Liver (tissue), 9 donors: Measurements from ENCODE around the gene NPTN. TPM values are rescaled to one million over a fixed set of nuclear protein-coding genes. Genes with fewer than 3 reads are reported as not detected.

Experiments used
- DNase-seq: peaks from one replicate; pipeline ENCODE4 v3.0.0-alpha.2; 2017; ENCODE audit warnings: low spot score
- H3K27ac ChIP-seq, 2 donors: one replicate each; pipeline ENCODE4 v1.7.0; 2013; ENCODE audit warnings: inconsistent platforms in 2 of 2, low read length in 2 of 2, control low read depth in 1 of 2, low read depth in 1 of 2, mild to moderate bottlenecking in 1 of 2
- H3K27me3 ChIP-seq, 4 donors: one replicate each; pipeline versions ENCODE4 v1.6.1 to v1.7.0; 2013; ENCODE audit warnings: low read length in 3 of 4, inconsistent platforms in 1 of 4, mild to moderate bottlenecking in 1 of 4, moderate library complexity in 1 of 4; ENCODE audit not compliant: control insufficient read depth in 4 of 4, insufficient read depth in 4 of 4
- H3K36me3 ChIP-seq, 4 donors: one replicate each; pipeline versions ENCODE4 v1.6.1 to v1.7.0; 2013; ENCODE audit warnings: low read length in 3 of 4, mild to moderate bottlenecking in 3 of 4, low read depth in 1 of 4, moderate library complexity in 1 of 4; ENCODE audit not compliant: control insufficient read depth in 4 of 4, insufficient read depth in 3 of 4
- H3K4me1 ChIP-seq, 4 donors: one replicate each; pipeline versions ENCODE4 v1.6.1 to v1.7.0; 2013; ENCODE audit warnings: low read length in 3 of 4, mild to moderate bottlenecking in 3 of 4, moderate library complexity in 1 of 4; ENCODE audit not compliant: control insufficient read depth in 4 of 4, insufficient read depth in 4 of 4
- H3K4me3 ChIP-seq, 3 donors: one replicate each; pipeline versions ENCODE4 v1.6.1 to v1.7.0; 2013; ENCODE audit warnings: low read length in 3 of 3, control low read depth in 1 of 3, low read depth in 1 of 3, mild to moderate bottlenecking in 1 of 3
- H3K9ac ChIP-seq, 2 donors: one replicate each; pipeline ENCODE4 v1.7.0; 2013; ENCODE audit warnings: low read length in 2 of 2, mild to moderate bottlenecking in 2 of 2, moderate library complexity in 2 of 2, control low read depth in 1 of 2, low read depth in 1 of 2
- H3K9me3 ChIP-seq, 4 donors: one replicate each; pipeline versions ENCODE4 v1.6.1 to v1.7.0; 2013; ENCODE audit warnings: low read length in 3 of 4; ENCODE audit not compliant: control insufficient read depth in 4 of 4
- EGR1 ChIP-seq, 2 donors: IDR thresholded peaks; 2 replicates each; pipeline ENCODE4 v1.6.1; 2016 to 2018; ENCODE audit warnings: antibody characterized with exemption in 2 of 2, low read depth in 2 of 2
- FOXA1 ChIP-seq: IDR thresholded peaks from 2 replicates; pipeline ENCODE4 v1.6.1; 2016; ENCODE audit warnings: antibody characterized with exemption
- FOXA2 ChIP-seq: IDR thresholded peaks from 2 replicates; pipeline ENCODE4 v1.6.1; 2016; ENCODE audit warnings: antibody characterized with exemption
- GABPA ChIP-seq, 2 donors: IDR thresholded peaks in 1 of 2; conservative IDR thresholded peaks in 1 of 2; 2 replicates each; pipeline ENCODE4 v1.6.1; 2016; ENCODE audit warnings: antibody characterized with exemption in 2 of 2, mild to moderate bottlenecking in 1 of 2, moderate library complexity in 1 of 2
- HNF4A ChIP-seq, 2 donors: conservative IDR thresholded peaks; 2 replicates each; pipeline ENCODE4 v1.6.1; 2016; ENCODE audit warnings: antibody characterized with exemption in 2 of 2, mild to moderate bottlenecking in 2 of 2
- HNF4G ChIP-seq: IDR thresholded peaks from 2 replicates; pipeline ENCODE4 v1.6.1; 2016; ENCODE audit warnings: antibody characterized with exemption
- JUND ChIP-seq, 2 donors: IDR thresholded peaks; 2 replicates each; pipeline ENCODE4 v1.6.1; 2016; ENCODE audit warnings: antibody characterized with exemption in 2 of 2
- NR2F2 ChIP-seq: IDR thresholded peaks from 2 replicates; pipeline ENCODE4 v1.6.1; 2016; ENCODE audit warnings: antibody characterized with exemption
- RAD21 ChIP-seq, 2 donors: IDR thresholded peaks; 2 replicates each; pipeline ENCODE4 v1.6.1; 2016; ENCODE audit warnings: antibody characterized with exemption in 2 of 2, mild to moderate bottlenecking in 2 of 2
- RXRA ChIP-seq, 2 donors: IDR thresholded peaks; 2 replicates each; pipeline ENCODE4 v1.6.1; 2017 to 2018; ENCODE audit warnings: antibody characterized with exemption in 2 of 2, mild to moderate bottlenecking in 1 of 2
- SP1 ChIP-seq: IDR thresholded peaks from 2 replicates; pipeline ENCODE4 v1.6.1; 2018; ENCODE audit warnings: antibody characterized with exemption, mild to moderate bottlenecking
- TAF1 ChIP-seq: conservative IDR thresholded peaks from 2 replicates; pipeline ENCODE4 v1.6.1; 2016; ENCODE audit warnings: antibody characterized with exemption, mild to moderate bottlenecking
- YY1 ChIP-seq: IDR thresholded peaks from 2 replicates; pipeline ENCODE4 v1.6.1; 2016; ENCODE audit warnings: antibody characterized with exemption, mild to moderate bottlenecking
- WGBS: extraction: QIAGEN DNeasy Blood & Tissue Kit; methylation state at CpG from one replicate; pipeline ENCODE4 v1.1.7; 2013; 5-methylcytosine and 5-hydroxymethylcytosine counted together
- polyA plus RNA-seq, 2 donors: library from polyadenylated mRNA; stranded (reverse) in 1 of 2; unstranded in 1 of 2; fragments of 200-250 nt in 1 of 2; fragments of >200 nt in 1 of 2; fragmentation: Nextera tagmentation in 1 of 2; extraction: Ambion mirVana in 1 of 2; gene quantifications; one replicate each; pipeline versions ENCODE4 v1.2.1 to v1.2.3, GENCODE V29; 2013 to 2015
- total RNA-seq, 2 donors: library from RNA; depleted of rRNA; stranded (reverse); fragments of >200 nt; gene quantifications; one replicate each; pipeline ENCODE4 v1.2.3, GENCODE V29; 2014
- TF ChIP-seq, protein P1 (sequence below): fragments of 150-350 bp; IDR thresholded peaks from 2 replicates; pipeline ENCODE4 v1.5.1; 2017; ENCODE audit warnings: improper control_type of control experiment, low read depth, low read length; ENCODE audit not compliant: missing input control
- TF ChIP-seq, protein P2 (sequence below): IDR thresholded peaks from 2 replicates; pipeline ENCODE4 v1.6.1; 2016; ENCODE audit warnings: antibody characterized with exemption
- TF ChIP-seq, protein P3 (sequence below): IDR thresholded peaks from 2 replicates; pipeline ENCODE4 v1.6.1; 2016; ENCODE audit warnings: antibody characterized with exemption
- TF ChIP-seq, protein P4 (sequence below): IDR thresholded peaks from 2 replicates; pipeline ENCODE4 v1.6.1; 2016; ENCODE audit warnings: antibody characterized with exemption, mild to moderate bottlenecking
- TF ChIP-seq, protein P5 (sequence below): IDR thresholded peaks from 2 replicates; pipeline ENCODE4 v1.6.1; 2016; ENCODE audit warnings: antibody characterized with exemption
- donor health status: healthy.
- donor health status: healthy.
- donor health status: healthy.
- donor health status: healthy.
- donor health status: healthy.

NPTN gene
- total RNA-seq (10 to 100 TPM; 28.4 to 42.4 TPM), polyA plus RNA-seq (10 to 100 TPM; 16.8 to 39.4 TPM)

DNA sequence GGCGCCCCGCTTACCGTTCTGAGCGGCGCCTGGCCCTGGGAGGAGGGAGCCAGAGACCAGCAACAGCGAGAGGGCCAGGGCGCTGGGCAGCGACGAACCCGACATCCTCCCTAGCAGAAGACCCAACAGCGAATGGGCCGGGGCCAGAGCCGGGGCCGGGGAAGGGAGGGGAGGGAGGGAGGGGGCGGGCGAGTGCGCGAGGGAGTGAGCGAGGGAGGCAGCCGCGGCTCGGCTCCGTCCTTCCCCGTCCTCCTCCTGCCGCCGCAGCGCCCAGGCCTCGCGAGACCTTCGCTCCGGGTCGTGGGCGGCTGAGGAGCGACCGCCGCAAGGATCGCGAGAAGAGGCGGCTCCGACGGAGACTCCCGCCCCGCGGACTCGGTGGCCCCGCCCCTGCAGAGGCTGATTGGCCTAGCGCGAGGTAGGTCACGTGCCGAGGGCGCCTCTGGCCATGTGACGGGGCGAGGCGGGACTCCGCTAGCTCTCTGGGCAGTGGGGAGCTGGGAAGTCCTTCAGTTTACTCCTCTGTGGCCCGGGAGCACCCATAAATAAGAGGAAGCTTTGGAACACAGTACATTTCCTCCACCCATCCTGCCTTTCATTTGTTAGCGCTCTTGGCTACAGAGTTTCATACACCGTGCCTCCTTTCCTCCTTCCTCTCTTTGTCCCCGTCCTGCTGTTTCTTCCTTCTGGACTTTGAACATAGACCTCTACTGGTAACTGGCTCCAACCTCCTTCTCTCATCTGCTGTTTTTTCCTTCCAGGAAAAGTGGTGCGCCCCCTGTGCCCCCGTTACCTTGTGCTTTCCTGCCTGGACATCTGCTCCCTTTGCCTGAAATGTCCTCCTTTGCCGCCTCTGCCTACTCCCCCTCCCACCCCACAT, at the start of gene NPTN:
Gene NPTN (minus strand): TSS at position 279 of the 880 bp plus-strand sequence. CDS start 174 bp downstream, at position 105.
- TF ChIP-seq, protein P1, sequence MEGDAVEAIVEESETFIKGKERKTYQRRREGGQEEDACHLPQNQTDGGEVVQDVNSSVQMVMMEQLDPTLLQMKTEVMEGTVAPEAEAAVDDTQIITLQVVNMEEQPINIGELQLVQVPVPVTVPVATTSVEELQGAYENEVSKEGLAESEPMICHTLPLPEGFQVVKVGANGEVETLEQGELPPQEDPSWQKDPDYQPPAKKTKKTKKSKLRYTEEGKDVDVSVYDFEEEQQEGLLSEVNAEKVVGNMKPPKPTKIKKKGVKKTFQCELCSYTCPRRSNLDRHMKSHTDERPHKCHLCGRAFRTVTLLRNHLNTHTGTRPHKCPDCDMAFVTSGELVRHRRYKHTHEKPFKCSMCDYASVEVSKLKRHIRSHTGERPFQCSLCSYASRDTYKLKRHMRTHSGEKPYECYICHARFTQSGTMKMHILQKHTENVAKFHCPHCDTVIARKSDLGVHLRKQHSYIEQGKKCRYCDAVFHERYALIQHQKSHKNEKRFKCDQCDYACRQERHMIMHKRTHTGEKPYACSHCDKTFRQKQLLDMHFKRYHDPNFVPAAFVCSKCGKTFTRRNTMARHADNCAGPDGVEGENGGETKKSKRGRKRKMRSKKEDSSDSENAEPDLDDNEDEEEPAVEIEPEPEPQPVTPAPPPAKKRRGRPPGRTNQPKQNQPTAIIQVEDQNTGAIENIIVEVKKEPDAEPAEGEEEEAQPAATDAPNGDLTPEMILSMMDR = no peak
- no peak for TF ChIP-seq GABPA (IDR thresholded peaks at IDR 0.05 in 1 of 2, conservative IDR thresholded peaks at IDR 0.05 in 1 of 2)
- no peak for TF ChIP-seq RAD21 (IDR thresholded peaks at IDR 0.05)
- no peak for TF ChIP-seq FOXA2
- peak; percentile 92 for TF ChIP-seq TAF1
- TF ChIP-seq, protein P2, sequence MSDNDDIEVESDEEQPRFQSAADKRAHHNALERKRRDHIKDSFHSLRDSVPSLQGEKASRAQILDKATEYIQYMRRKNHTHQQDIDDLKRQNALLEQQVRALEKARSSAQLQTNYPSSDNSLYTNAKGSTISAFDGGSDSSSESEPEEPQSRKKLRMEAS = no peak
- TF ChIP-seq SP1 = peak; percentile 70
- peak in 1 of 2 donors; percentile 86 for TF ChIP-seq EGR1 (IDR thresholded peaks at IDR 0.05; ENCODE audit: low read depth in 2 of 2)
- TF ChIP-seq, protein P3, sequence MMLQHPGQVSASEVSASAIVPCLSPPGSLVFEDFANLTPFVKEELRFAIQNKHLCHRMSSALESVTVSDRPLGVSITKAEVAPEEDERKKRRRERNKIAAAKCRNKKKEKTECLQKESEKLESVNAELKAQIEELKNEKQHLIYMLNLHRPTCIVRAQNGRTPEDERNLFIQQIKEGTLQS = no peak
- TF ChIP-seq HNF4A (conservative IDR thresholded peaks at IDR 0.05) = peak; percentile 62 to 70
- TF ChIP-seq, protein P4, sequence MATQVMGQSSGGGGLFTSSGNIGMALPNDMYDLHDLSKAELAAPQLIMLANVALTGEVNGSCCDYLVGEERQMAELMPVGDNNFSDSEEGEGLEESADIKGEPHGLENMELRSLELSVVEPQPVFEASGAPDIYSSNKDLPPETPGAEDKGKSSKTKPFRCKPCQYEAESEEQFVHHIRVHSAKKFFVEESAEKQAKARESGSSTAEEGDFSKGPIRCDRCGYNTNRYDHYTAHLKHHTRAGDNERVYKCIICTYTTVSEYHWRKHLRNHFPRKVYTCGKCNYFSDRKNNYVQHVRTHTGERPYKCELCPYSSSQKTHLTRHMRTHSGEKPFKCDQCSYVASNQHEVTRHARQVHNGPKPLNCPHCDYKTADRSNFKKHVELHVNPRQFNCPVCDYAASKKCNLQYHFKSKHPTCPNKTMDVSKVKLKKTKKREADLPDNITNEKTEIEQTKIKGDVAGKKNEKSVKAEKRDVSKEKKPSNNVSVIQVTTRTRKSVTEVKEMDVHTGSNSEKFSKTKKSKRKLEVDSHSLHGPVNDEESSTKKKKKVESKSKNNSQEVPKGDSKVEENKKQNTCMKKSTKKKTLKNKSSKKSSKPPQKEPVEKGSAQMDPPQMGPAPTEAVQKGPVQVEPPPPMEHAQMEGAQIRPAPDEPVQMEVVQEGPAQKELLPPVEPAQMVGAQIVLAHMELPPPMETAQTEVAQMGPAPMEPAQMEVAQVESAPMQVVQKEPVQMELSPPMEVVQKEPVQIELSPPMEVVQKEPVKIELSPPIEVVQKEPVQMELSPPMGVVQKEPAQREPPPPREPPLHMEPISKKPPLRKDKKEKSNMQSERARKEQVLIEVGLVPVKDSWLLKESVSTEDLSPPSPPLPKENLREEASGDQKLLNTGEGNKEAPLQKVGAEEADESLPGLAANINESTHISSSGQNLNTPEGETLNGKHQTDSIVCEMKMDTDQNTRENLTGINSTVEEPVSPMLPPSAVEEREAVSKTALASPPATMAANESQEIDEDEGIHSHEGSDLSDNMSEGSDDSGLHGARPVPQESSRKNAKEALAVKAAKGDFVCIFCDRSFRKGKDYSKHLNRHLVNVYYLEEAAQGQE = peak; percentile 66
- peak; percentile 17 for TF ChIP-seq YY1
- peak in 1 of 2 donors; percentile 7 for TF ChIP-seq RXRA (IDR thresholded peaks at IDR 0.05)
- TF ChIP-seq FOXA1 = no peak
- TF ChIP-seq, protein P5, sequence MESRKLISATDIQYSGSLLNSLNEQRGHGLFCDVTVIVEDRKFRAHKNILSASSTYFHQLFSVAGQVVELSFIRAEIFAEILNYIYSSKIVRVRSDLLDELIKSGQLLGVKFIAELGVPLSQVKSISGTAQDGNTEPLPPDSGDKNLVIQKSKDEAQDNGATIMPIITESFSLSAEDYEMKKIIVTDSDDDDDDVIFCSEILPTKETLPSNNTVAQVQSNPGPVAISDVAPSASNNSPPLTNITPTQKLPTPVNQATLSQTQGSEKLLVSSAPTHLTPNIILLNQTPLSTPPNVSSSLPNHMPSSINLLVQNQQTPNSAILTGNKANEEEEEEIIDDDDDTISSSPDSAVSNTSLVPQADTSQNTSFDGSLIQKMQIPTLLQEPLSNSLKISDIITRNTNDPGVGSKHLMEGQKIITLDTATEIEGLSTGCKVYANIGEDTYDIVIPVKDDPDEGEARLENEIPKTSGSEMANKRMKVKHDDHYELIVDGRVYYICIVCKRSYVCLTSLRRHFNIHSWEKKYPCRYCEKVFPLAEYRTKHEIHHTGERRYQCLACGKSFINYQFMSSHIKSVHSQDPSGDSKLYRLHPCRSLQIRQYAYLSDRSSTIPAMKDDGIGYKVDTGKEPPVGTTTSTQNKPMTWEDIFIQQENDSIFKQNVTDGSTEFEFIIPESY = peak; percentile 98
- TF ChIP-seq NR2F2 = no peak
- TF ChIP-seq JUND (IDR thresholded peaks at IDR 0.05) = no peak
- TF ChIP-seq HNF4G = peak; percentile 30
- peaks cover 8 to 43% (median 28%) of the 10 kb centered on the region in 4 donors for H3K4me1 ChIP-seq
- peak within 1 kb of the TSS; percentile 69 to 99 (median 90) for H3K4me3 ChIP-seq
- WGBS = 3% methylated on average over 62 of the region's 62 CpGs
- DNase-seq = peak; percentile 97
- no peaks in the 10 kb centered on the region for H3K36me3 ChIP-seq
- H3K9ac ChIP-seq = peak within 1 kb of the TSS; percentile 69 to 73
- no peaks in the 10 kb centered on the region for H3K27me3 ChIP-seq
- peak within 1 kb of the TSS; percentile 72 to 88 for H3K27ac ChIP-seq
- H3K9me3 ChIP-seq = no peaks in the 10 kb centered on the region
